OCI-LY7 (cell line): ENCODE measurements around the gene TGFBR2.

Experiments
- CTCF ChIP-seq: fragments of 200-600 bp; sonication (generic); conservative IDR thresholded peaks from 2 replicates; pipeline ENCODE4 v1.5.1; 2014; ENCODE audit warnings: mild to moderate bottlenecking, antibody characterized with exemption, low read length, moderate library complexity, mixed read lengths
- EZH2phosphoT487 ChIP-seq: fragments of 200-600 bp; sonication (generic); IDR thresholded peaks from 2 replicates; pipeline ENCODE4 v1.6.1; 2018; ENCODE audit warnings: low read depth, borderline replicate concordance, mild to moderate bottlenecking, mixed run types, antibody characterized with exemption, low read length, moderate library complexity, mixed read lengths

GRCh38 chr3:30684356-30684755 lies 78.0 kb downstream of the TGFBR2 start:
- TF ChIP-seq CTCF (no peak), EZH2phosphoT487 (no peak)
